PC-3 (cell line): ENCODE results near the gene KHDC4. TPM values are rescaled to one million over a fixed set of nuclear protein-coding genes. Genes with fewer than 3 reads are reported as not detected.
A peak's percentile ranks its signal among the peaks of the same experiment; 100 is the strongest.

ENCODE experiments used
- ATAC-seq: fragments of 200-7000 bp; cut with Tn5 transposase; 2 replicates; pipeline ENCODE4 v1.9.1; 2020; ENCODE audit warnings: mild to moderate bottlenecking, moderate library complexity
- BruUV-seq: library from RNA; stranded (reverse); fragments of 400-500 nt; replicated peaks from 2 replicates; lab custom pipeline; 2021; lab: Mats Ljungman, UMichigan
- CTCF ChIA-PET: fragments of 300-600 bp; sonication (Branson Sonifier 250); formaldehyde crosslinking; loops from one replicate; lab custom pipeline; 2022; ENCODE audit warnings: antibody characterized with exemption; lab: Charles Lee
- POLR2A ChIA-PET: fragments of 300-600 bp; sonication (Branson Sonifier 250); formaldehyde crosslinking; loops from one replicate; lab custom pipeline; 2022; ENCODE audit warnings: antibody characterized with exemption; ENCODE audit not compliant: unreplicated experiment; lab: Charles Lee
- DNase-seq: peaks from one replicate; pipeline ENCODE4 v3.0.0-alpha.2; 2015
- H2AFZ ChIP-seq: fragments of 300-600 bp; sonication (generic); 2 replicates; pipeline ENCODE4 v1.6.0; 2016; ENCODE audit warnings: antibody characterized with exemption, low read length
- H3F3A ChIP-seq: fragments of 300-600 bp; sonication (generic); one replicate; pipeline ENCODE4 v1.6.0; 2017; ENCODE audit warnings: antibody characterized with exemption, low read length, control low read depth, mild to moderate bottlenecking; ENCODE audit not compliant: unreplicated experiment
- H3K27ac ChIP-seq: fragments of 300-600 bp; sonication (generic); 2 replicates; pipeline ENCODE4 v1.5.1; 2016; ENCODE audit warnings: mild to moderate bottlenecking, low read length
- H3K27me3 ChIP-seq: fragments of 300-600 bp; sonication (generic); 2 replicates; pipeline ENCODE4 v1.6.1; 2016; ENCODE audit warnings: low read length, mixed read lengths
- H3K36me3 ChIP-seq: fragments of 300-600 bp; sonication (generic); 2 replicates; pipeline ENCODE4 v1.6.1; 2016; ENCODE audit warnings: low read depth, mixed run types, low read length, mixed read lengths
- H3K4me1 ChIP-seq: fragments of 300-600 bp; sonication (generic); 2 replicates; pipeline ENCODE4 v1.5.1; 2016; ENCODE audit warnings: low read length; ENCODE audit not compliant: insufficient read depth
- H3K4me2 ChIP-seq: fragments of 300-600 bp; sonication (generic); 2 replicates; pipeline ENCODE4 v1.6.0; 2016; ENCODE audit warnings: low read length
- H3K4me3 ChIP-seq: fragments of 300-600 bp; sonication (generic); 2 replicates; pipeline ENCODE4 v1.5.1; 2016; ENCODE audit warnings: mild to moderate bottlenecking, low read length, mixed read lengths
- H3K79me2 ChIP-seq: fragments of 300-600 bp; sonication (generic); 2 replicates; pipeline ENCODE4 v1.6.1; 2017; ENCODE audit warnings: low read length, mixed read lengths
- H3K9ac ChIP-seq: fragments of 300-600 bp; sonication (generic); 2 replicates; pipeline ENCODE4 v1.6.0; 2016; ENCODE audit warnings: mild to moderate bottlenecking, low read length
- H3K9me2 ChIP-seq: fragments of 300-600 bp; sonication (generic); replicated peaks from 2 replicates; pipeline ENCODE4 v1.6.1; 2016; ENCODE audit warnings: mixed run types, low read length, mixed read lengths
- H3K9me3 ChIP-seq: fragments of 300-600 bp; sonication (generic); 2 replicates; pipeline ENCODE4 v1.6.1; 2016; ENCODE audit warnings: low read length, mixed read lengths
- H4K20me1 ChIP-seq: fragments of 300-600 bp; sonication (generic); 2 replicates; pipeline ENCODE4 v1.6.1; 2016; ENCODE audit warnings: low read length, mixed read lengths
- CTCF ChIP-seq: fragments of 300-600 bp; sonication (generic); conservative IDR thresholded peaks from 2 replicates; pipeline ENCODE4 v1.5.1; 2017; ENCODE audit warnings: antibody characterized with exemption, low read depth, mild to moderate bottlenecking, low read length
- EZH2 ChIP-seq: fragments of 300-600 bp; sonication (generic); IDR thresholded peaks from one replicate; pipeline ENCODE4 v1.6.1; 2017; ENCODE audit warnings: antibody characterized with exemption, mild to moderate bottlenecking, low read length; ENCODE audit not compliant: unreplicated experiment
- EZH2phosphoT487 ChIP-seq: fragments of 300-600 bp; sonication (generic); IDR thresholded peaks from 2 replicates; pipeline ENCODE4 v1.6.1; 2018; ENCODE audit warnings: mild to moderate bottlenecking, antibody characterized with exemption, low read length, borderline replicate concordance
- intact Hi-C: fragments of 100-400 bp; cut with micrococcal nuclease; formaldehyde crosslinking; loops from 2 replicates; pipeline ENCODE4 v1.9.0; 2023
- total RNA-seq: library from RNA; depleted of rRNA; stranded (reverse); fragments of >200 nt; gene quantifications from 2 replicates; pipeline ENCODE4 v1.2.3, GENCODE V29; 2014

The KHDC4 gene
- total RNA-seq, 1 experiment from 2014 or later, result 63.4 TPM

GRCh38 chr1:155961937-155962336, 27.7 kb upstream of the KHDC4 start:
- H3K4me2 ChIP-seq, result peak overlapping the region; percentile 62
- intact Hi-C loops, result loop anchor here (1.0 kb wide), 2 partner anchors 21 to 24 kb away; no protein-coding TSS in a partner anchor
- H3K36me3 ChIP-seq, result peaks cover 62% of the 10 kb centered on the region
- ChIA-PET CTCF (interaction anchor here (0.9 to 1.0 kb wide), 3 partner anchors 14 to 24 kb away, joined by 4 to 8 read pairs (median 5); partner anchors contain the start of gene ARHGEF2), POLR2A (interaction anchor here (0.5 to 1.0 kb wide), 3 partner anchors 16 to 232 kb away, joined by 3 to 8 read pairs (median 3); partner anchors contain the start of gene SLC25A44)
- peaks cover 32% of the 10 kb centered on the region for H3K4me1 ChIP-seq
- H3K27me3 ChIP-seq, result no peaks in the 10 kb centered on the region
- ATAC-seq (peak; percentile 98), DNase-seq (peak; percentile 100)
- H3K9me3 ChIP-seq, result no peaks in the 10 kb centered on the region
- 0 out of 2 replicates have a peak overlapping the region, but pooled peaks have one; percentile 5 for H3K4me3 ChIP-seq
- H2AFZ ChIP-seq, result no peak overlapping the region
- H3F3A ChIP-seq, result no peaks in the 10 kb centered on the region
- TF ChIP-seq EZH2, result no peak
- peak; percentile 52 for TF ChIP-seq CTCF
- TF ChIP-seq EZH2phosphoT487, result no peak
- peak overlapping the region; percentile 93 for H3K27ac ChIP-seq
- no peaks in the 10 kb centered on the region for H4K20me1 ChIP-seq
- peaks cover 17% of the 10 kb centered on the region for H3K79me2 ChIP-seq
- no peaks in the 10 kb centered on the region for H3K9me2 ChIP-seq
- peak overlapping the region; percentile 79 for H3K9ac ChIP-seq
- no TSS peak for BruUV-seq

GRCh38 chr1:155960081-155960745, 26.0 kb upstream of the KHDC4 start:
- ATAC-seq, result no peak
- Histone ChIP-seq H2AFZ (no peak overlapping the region), H3K27ac (peak overlapping the region; percentile 93), H3K9me2 (no peaks in the 10 kb centered on the region), H3K79me2 (peaks cover 17% of the 10 kb centered on the region), H3K4me3 (no peak overlapping the region), H3K27me3 (no peaks in the 10 kb centered on the region), H3K9ac (peak overlapping the region; percentile 79), H4K20me1 (no peaks in the 10 kb centered on the region), H3K9me3 (no peaks in the 10 kb centered on the region), H3K4me1 (peaks cover 32% of the 10 kb centered on the region), H3F3A (no peaks in the 10 kb centered on the region), H3K36me3 (peaks cover 51% of the 10 kb centered on the region), H3K4me2 (peak overlapping the region; percentile 4)
- TF ChIP-seq CTCF, result no peak
- TF ChIP-seq EZH2phosphoT487, result no peak
- no peak for TF ChIP-seq EZH2
- intact Hi-C loops, result no loop called here
- peak; percentile 22 for DNase-seq
- no TSS peak for BruUV-seq
- CTCF ChIA-PET, result no interaction called here
- POLR2A ChIA-PET, result interaction anchor here (0.6 kb wide), 1 partner anchor 16 kb away, joined by 4 read pairs; no protein-coding TSS in a partner anchor

- H3K4me3 ChIP-seq, result no peak overlapping the region
- H2AFZ ChIP-seq, result no peak overlapping the region
- H4K20me1 ChIP-seq, result no peaks in the 10 kb centered on the region
- no peak overlapping the region for H3K9ac ChIP-seq
- no peak for ATAC-seq
- H3K9me2 ChIP-seq, result no peaks in the 10 kb centered on the region
- H3K4me2 ChIP-seq, result no peak overlapping the region
- H3K4me1 ChIP-seq, result peaks cover 27% of the 10 kb centered on the region
- intact Hi-C loops, result no loop called here
- no peak overlapping the region for H3K27ac ChIP-seq
- ChIA-PET CTCF (no interaction called here), POLR2A (no interaction called here)
- H3K36me3 ChIP-seq, result peaks cover 51% of the 10 kb centered on the region
- no peak for DNase-seq
- TF ChIP-seq CTCF (no peak), EZH2 (no peak), EZH2phosphoT487 (no peak)
- H3F3A ChIP-seq, result no peaks in the 10 kb centered on the region
- no peaks in the 10 kb centered on the region for H3K27me3 ChIP-seq
- H3K79me2 ChIP-seq, result peaks cover 17% of the 10 kb centered on the region
- BruUV-seq, result no TSS peak
- no peaks in the 10 kb centered on the region for H3K9me3 ChIP-seq
These were observed 23.2 kb upstream of the KHDC4 start for GRCh38 chr1:155957411-155957915.
